HUDEP-2 (cell line): Measurements from ENCODE around the gene STX18.
"Not testable (repeated sequence)": the region's sequence is repeated elsewhere in the genome, so short reads cannot be mapped to it uniquely, and the experiment has no call there.

Source experiments
- DNase-seq, 76 experiments: peaks; one replicate each; lab custom pipeline; 2025; ENCODE audit not compliant: unreplicated experiment in 76 of 76; lab: John Stamatoyannopoulos, UW

Gene STX18

DNA sequence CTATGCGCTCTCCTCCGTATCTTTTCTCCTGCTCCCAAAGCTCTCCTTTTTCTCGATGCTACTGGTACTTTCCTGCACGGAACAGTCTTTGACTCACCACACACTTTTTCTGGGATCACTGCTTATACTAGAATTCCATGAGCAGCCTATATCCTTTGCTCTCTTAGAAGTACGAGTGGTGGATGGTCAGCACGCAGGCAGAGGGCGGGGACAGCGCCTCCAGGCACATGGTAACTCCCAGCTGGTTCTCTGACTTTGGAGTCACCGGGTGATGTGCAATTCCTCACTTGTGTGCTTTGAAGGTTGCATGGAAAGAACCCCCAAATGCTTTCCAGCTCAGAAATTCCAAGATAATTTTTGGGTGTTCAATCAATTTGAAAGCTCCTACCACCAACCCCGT is 56.0 kb downstream of the STX18 start:
- DNase-seq, result no peak

DNA sequence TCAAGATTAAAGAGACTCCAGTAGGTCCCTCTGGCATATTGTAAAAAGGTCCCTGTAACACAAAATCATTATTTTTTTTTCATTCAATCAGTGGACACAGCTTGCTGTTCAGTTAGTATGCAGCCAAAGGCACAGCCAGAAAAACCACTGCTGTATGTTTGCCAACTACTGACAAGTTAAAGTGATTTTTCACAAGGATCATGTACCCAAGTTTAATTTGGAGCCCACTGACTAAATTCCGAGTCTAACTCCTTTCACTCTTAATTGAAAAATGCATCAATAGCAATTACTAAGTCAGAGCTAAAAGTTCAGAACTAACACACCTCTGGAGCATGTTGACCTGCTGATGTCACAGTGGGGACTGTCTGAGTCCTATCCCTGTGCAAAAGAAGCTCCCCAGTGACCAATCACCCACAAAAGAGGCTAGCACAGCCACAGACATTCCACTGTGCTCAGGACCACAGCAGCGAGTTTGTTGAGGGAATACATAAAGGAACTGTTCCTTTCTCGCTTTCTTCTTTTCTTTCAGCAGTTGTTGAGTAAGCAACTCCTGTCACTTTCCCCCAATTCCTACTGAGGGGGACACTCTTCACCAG is 60.4 kb downstream of the STX18 start:
- no peak for DNase-seq

DNA sequence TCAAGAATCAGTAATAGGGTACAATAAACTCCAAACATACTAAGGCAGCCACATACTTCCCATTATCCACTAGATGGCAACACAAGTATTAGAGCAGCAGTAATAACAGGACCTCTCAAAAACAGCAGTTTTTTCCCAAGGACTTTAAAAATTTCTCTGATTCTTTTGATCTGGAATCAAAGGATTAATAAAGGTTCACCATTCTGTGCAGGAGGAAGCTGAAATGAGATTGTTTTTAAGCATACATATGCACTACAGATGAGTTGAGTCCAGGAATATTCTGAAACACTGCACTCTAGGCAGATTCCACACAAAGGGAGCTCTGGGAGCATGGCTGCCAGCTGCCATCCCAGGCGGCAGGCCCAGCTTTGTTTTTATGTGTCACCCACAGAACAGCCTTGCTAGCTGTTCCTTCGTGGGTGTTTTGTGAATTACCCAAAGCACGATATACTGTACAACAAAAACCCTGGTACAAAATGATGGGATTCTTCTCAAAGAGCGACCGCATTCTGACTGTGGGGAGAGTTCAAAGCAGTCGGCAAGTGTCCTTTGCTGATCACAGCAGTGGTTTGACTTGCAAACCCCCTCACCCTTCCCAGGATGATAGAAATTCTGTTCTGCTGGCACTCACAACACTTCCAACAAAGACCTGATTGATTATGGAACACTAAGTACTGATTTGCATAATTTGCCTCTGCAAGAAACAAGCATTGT is 61.0 kb downstream of the STX18 start:
- peak in 1 of 76 experiments; percentile 1 for DNase-seq

DNA sequence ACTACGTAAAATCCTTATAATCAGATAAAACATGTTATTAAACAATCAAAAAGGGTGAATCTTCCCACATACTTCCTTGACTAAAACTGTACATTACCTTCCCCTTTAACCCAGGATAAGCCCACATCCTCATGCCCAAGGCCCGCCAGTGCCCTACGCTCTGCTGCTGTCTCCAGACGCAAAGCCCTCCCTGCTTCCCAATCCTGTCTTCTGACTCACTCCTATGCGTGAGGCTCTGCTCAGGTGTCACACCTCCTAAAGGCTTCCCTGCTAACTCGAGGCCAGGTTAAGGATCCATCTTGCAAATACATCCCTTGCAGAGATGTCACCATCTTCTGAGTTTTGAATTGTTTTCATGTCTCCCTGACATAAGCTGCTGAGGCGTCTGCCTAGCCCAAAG is 61.6 kb downstream of the STX18 start:
- no peak for DNase-seq

- DNase-seq, result no peak
Observed at GRCh38 chr4:4479366-4479765, 62.5 kb downstream of the STX18 start.

- DNase-seq, result no peak
Observed at GRCh38 chr4:4477796-4478195, 64.1 kb downstream of the STX18 start.

GRCh38 chr4:4477391-4477790 is 64.5 kb downstream of the STX18 start:
- no peak for DNase-seq

DNA sequence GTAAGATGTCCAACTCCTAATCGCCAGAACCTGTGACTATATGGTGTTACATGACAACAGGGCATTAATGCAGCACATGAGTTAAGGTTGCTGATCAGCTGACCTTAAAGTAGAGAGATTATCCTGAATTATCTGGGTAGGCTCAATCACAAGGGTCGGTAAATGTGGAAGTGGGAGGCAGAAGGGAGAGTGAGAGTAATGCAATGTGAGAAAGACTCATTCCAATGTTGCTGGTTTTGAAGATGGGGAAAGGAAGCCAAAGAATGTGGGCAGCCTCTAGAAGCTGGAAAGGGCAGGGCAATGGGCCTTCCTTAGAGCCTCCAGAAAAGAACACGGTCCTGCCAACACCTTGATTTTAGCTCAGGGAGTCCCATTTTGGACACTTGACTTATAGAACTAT is 67.4 kb downstream of the STX18 start:
- DNase-seq, result no peak

GRCh38 chr4:4472344-4472958 is 69.4 kb downstream of the STX18 start:
- DNase-seq, result no peak

- no peak for DNase-seq
Observed at GRCh38 chr4:4471195-4471594, 70.7 kb downstream of the STX18 start.

DNA sequence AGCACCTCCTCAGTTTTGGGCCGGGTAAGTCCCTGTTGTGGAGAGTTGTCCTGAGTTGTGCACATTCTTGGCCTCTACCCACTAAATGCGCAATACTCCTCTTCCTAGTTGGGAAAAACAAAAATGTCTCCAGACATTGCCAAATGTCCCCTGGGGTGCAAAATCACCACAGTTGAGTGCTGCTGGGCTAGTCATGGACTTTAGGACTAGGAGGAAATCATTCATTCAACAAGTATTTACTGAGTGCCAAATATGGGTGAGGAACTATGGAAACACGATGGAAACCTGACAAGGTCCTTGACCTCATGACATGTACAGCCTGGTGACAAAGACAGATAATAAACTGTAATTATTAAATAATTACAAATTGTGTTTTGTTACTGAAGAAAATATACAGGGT is 71.6 kb downstream of the STX18 start:
- no peak for DNase-seq

DNA sequence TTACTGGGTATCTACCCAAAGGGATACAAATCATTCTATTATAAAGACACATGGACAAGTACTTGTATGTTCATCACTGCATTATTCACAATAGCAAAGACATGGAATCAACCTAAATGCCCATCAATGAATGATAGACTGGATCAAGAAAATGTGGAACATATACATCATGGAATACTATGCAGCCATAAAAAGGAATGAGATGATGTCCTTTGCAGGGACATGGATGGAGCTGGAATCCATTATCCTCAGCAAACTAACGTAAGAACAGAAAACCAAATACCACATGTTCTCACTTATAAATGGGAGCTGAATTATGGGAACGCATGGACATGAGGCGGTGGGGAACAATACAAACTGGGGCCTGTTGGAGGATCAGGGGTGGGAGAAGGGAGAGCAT is 76.6 kb downstream of the STX18 start:
- DNase-seq, result not testable (repeated sequence)

GRCh38 chr4:4462970-4463369 is 78.9 kb downstream of the STX18 start:
- no peak for DNase-seq

DNA sequence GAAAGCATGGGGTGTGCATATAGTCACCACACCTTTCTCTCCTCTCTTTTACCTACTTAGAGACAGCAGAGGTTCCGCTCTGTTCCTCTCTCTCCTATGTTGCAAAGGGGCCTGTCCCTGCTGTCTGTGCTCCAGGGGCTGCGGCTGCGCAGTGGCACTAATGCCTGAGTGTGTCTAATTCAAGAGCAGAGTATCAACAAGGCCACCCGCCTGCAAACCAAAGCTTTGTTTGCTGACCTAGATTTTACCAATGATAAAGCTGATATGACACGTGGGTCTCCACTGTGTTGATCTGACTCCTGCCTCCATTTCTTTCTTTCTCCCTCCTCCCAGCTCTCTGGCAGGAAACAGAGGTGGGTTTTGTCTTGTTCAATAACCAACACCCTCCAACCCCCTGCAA is 80.0 kb downstream of the STX18 start:
- DNase-seq, result no peak

GRCh38 chr4:4461178-4461577 is 80.7 kb downstream of the STX18 start:
- no peak for DNase-seq

DNA sequence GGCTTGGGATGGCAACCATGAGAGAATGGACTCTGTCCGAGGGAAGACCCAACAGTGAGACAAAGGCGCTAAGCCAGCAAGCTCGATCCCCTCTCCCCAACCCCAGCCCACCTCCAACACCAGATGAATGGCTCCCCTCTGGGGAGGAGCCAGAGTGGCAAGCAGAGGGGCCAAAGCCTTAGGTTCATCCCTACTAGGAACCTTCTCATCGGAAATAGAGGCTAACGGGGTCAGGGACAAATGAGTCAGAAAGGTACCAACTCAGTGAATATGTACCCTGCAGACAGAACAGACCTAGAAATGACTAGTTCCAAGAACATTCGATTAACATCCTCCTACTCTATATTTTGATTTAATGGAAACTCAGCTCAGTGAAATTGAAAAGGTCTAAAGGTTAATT is 81.1 kb downstream of the STX18 start:
- no peak for DNase-seq

DNA sequence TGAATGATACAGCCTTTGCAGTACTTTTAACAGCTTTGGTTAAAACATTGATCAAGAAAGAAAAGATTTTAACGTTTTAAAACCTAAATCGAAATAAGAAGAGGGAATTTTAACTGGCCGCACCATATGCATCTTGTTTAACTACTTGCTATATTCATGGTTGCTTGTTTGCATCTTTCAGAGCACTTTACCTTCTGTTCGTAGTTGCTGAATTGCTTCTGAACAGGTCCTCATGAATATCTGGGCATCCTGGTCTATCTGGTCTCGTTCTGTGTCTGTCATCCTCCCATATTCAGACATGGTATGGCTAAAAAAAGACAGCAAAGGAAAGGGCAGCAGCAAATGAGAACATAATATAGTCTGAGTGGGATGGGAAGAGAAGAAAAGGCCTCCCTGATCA is 82.7 kb downstream of the STX18 start:
- peak in 1 of 76 experiments; percentile 5 for DNase-seq

- no peak for DNase-seq
Observed at GRCh38 chr4:4457803-4458553, 83.9 kb downstream of the STX18 start.

DNA sequence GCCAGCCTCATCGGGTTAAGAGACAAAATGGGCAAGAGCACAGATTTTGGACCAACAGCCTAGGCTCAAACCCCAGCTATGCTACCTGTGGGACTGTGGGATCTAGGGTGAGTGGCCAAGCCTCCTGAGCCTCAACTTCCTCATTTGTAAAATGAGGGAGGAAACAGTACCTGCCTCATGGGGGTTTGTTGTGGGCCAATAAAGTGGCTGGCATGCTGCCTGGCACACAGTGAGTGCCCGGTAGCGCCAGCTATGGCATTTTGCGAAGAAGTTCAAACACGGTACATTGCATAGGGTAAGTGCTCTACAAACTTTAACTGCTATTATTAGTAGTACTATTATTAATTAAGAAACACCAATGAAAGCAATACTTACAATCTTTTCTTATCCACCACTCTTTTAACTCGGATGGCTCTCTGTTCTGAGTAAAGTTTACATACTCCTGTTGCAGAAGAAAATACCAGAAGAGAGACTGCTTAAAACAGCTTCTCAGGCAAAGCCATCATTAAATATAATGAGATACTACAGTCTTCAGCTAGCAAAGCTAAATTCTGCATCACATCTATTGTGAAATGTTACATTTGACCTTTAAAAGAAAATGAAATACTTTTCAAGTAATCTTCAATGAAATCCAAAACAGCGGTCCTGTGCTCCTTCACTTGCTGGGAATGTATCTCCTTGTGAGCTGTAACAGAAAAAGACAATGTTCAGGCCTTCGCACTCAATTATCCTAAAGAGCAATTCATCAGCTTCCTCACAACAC is 84.9 kb downstream of the STX18 start:
- DNase-seq, result no peak

- DNase-seq, result no peak
Observed at GRCh38 chr4:4456351-4456750, 85.5 kb downstream of the STX18 start.
